Measurements from ENCODE around the gene KCNMA1. TPM values are rescaled to one million over a fixed set of nuclear protein-coding genes. Genes with fewer than 3 reads are reported as not detected.

KCNMA1 gene
- total RNA-seq, 1 donor, result 106 TPM

DNA sequence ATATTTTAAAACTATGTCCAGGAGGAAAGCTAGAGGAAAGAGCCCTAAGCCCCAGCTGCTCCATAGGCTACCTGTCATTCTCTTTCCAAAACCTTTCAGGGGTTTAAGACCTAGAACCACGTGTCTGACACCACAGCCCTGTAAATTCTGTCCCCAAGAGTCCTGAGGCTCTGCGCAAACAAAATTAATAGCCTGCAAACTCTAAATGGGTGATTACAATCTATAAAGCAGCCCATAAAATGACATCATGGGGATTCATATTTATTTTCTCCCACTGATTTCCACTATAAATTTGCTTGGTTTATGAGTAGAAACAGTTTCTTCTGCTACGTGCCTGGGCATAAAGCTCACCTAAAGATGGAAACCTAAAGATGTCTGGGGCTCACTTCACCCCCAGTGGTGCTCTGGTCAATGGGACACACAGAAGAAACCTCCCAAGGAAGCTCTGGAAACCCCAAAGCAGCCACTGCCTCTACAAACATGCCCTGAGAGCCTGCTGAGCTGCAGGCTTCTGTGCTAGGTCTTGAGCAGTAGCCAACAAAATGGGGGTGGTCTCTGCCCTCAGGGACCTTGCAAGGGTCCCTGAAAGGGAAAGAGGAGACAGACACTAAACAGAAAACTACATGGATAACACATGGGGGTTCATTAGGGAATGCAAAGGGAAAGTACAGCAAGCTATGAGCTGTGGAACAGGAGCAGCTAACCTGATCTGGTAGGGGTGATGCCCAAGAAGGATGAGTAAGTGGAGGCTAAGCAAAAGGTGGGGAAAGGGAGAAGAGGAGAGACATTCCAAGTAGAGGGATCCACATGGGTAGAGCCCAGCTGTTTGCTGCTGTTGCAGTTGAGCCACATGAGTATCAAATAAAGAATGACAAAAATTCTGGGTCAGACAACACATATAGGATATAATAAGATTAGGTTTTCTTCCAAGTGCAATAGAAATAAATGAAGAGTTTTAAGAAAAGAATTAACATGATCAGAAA is 331.7 kb downstream of the KCNMA1 start:
- TF ChIP-seq, protein P1, sequence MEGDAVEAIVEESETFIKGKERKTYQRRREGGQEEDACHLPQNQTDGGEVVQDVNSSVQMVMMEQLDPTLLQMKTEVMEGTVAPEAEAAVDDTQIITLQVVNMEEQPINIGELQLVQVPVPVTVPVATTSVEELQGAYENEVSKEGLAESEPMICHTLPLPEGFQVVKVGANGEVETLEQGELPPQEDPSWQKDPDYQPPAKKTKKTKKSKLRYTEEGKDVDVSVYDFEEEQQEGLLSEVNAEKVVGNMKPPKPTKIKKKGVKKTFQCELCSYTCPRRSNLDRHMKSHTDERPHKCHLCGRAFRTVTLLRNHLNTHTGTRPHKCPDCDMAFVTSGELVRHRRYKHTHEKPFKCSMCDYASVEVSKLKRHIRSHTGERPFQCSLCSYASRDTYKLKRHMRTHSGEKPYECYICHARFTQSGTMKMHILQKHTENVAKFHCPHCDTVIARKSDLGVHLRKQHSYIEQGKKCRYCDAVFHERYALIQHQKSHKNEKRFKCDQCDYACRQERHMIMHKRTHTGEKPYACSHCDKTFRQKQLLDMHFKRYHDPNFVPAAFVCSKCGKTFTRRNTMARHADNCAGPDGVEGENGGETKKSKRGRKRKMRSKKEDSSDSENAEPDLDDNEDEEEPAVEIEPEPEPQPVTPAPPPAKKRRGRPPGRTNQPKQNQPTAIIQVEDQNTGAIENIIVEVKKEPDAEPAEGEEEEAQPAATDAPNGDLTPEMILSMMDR (IDR thresholded peaks at IDR 0.05; ENCODE audit: insufficient read depth, low read length), result no peak
- H3K4me3 ChIP-seq (ENCODE audit: low read depth, low read length), result no peak overlapping the region
- DNase-seq (ENCODE audit: low read depth), result peak; percentile 43

DNA sequence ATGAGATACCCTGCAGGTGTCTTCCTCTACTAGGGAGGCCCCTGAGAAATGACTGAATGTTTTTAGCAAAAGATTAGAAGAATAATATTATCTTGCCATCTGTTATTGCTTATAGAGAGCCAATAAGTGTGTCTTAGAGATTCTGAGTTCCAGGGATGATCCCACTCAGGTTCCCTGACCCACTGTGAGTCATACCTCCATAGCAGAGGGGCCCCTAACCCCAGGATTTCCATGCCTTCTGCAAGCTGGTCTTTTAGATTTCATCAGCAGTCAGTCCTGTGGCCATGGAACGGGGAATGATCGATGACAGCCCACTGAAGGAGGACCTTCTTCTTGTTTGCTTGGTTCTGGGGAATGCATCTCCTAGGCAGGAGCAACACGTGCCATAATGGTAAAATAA is 333.4 kb downstream of the KCNMA1 start:
- no peak for DNase-seq (ENCODE audit: low read depth)
- TF ChIP-seq, protein P1 (IDR thresholded peaks at IDR 0.05; ENCODE audit: insufficient read depth, low read length), result no peak
- no peak overlapping the region for H3K4me3 ChIP-seq (ENCODE audit: low read depth, low read length)

DNA sequence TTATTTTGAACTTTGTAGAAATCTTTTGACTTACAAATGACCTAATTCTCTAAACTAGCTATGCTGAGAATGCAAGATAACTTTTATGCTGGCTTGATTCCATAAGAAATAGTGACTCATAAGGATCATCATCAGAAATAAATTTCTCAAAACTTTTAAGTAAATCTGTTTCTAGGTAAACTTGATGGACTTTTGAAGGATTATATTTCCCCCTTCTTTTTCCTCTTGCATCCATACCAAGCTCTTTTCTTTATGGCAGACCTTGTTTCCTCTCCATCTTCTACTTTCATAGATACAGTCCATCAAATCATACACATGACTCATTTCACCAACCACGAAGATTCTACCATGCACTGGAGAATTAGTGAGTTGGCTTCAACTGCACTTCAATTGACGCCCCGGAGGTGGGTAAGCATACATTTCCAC is 336.3 kb downstream of the KCNMA1 start:
- no peak overlapping the region for H3K4me3 ChIP-seq (ENCODE audit: low read depth, low read length)
- TF ChIP-seq, protein P1 (IDR thresholded peaks at IDR 0.05; ENCODE audit: insufficient read depth, low read length), result no peak
- peak; percentile 79 for DNase-seq (ENCODE audit: low read depth)

DNA sequence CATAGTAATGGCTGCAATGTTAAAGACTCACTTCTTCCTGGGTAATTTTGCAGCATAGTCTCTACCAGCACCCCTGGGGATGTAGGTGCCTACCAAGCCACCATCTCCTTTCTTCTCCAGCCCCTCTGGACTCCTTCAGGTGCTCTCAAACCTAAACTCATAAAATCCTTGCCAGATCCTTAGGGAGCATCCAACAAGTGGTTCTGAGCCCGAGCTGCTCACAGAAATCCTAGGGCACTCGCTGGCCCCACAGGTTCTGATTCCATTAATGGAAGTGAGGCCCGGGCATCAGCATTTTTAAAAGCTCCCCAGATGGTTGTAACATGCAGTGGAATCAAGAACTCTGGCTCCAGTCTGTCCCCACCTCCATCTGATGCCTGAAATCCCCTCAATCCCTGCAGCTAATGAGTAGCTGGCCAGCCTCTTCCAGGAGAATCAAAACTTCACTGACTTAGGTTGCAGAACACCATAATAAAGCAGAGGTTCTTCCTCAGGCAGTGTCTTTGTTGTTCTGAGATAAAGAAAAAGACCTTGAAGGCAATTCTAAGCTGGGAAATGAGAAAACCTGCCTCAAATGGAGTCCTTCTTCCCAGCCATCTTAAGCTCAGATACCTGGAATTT is 336.8 kb downstream of the KCNMA1 start:
- DNase-seq (ENCODE audit: low read depth), result no peak
- TF ChIP-seq, protein P1 (IDR thresholded peaks at IDR 0.05; ENCODE audit: insufficient read depth, low read length), result no peak
- H3K4me3 ChIP-seq (ENCODE audit: low read depth, low read length), result no peak overlapping the region

DNA sequence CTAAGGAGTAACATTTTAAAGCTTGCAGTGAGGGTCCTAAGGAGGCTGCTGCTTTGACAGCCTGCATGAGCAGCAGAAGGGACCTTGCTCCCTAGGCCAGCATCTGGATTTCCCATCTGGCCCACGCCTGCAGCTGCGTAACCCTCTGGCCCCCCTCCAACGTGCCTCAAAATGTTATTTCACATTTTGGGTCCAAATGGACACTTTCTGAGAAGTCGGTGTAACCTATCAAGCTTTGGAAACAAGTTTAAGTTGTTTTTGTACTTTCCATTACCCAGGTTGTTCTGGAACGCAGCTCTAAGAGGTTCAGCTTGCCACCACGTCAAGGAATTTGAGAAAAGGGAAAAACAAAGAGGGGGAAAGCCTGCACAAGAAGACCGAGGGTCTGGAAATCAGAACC is 338.3 kb downstream of the KCNMA1 start:
- DNase-seq (ENCODE audit: low read depth), result no peak
- TF ChIP-seq, protein P1 (IDR thresholded peaks at IDR 0.05; ENCODE audit: insufficient read depth, low read length), result no peak
- H3K4me3 ChIP-seq (ENCODE audit: low read depth, low read length), result no peak overlapping the region

DNA sequence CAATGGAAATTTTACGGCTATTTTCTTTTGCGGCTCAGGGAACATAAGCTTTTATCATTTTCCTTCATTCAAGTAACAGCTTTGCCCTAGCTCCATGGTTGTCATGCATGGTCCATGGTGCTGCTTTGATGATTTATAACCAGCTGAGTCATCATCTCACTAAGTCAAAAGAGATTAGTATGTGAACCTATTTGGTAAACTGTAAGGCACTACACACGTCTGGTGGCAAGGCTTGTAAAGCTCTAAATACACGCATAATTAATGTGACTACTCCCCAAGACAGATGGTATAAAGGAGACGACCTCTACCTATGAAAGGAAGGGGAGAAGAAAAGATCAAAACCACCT is 340.2 kb downstream of the KCNMA1 start:
- peak; percentile 72 for DNase-seq (ENCODE audit: low read depth)
- TF ChIP-seq, protein P1 (IDR thresholded peaks at IDR 0.05; ENCODE audit: insufficient read depth, low read length), result no peak
- H3K4me3 ChIP-seq (ENCODE audit: low read depth, low read length), result no peak overlapping the region
